ENCODE data around the gene SP4. TPM values are rescaled to one million over a fixed set of nuclear protein-coding genes. Genes with fewer than 3 reads are reported as not detected.

The SP4 gene
- total RNA-seq, 1 donor from 2014 or later = 13.2 TPM

DNA sequence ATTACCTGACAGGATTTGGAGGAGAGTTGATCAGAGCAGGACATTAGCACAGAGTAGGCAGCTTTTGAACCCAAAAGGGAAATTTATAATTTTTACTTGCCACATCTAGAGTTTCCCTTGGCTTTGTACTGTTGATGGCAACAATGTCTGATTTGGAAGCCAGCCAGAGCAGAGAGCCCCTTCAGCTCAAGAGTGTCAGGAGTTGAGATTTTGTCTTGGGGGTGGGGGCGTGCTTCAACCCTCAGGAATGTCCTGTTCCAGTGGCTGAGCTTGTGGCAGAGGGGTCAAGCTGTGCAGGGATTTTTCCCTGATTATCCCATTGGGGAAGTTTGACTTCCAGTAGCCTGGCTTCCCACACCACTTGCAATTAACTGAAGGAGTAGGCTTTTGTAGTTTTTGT lies 27.0 kb downstream of the SP4 start:
- TF ChIP-seq, protein P1, sequence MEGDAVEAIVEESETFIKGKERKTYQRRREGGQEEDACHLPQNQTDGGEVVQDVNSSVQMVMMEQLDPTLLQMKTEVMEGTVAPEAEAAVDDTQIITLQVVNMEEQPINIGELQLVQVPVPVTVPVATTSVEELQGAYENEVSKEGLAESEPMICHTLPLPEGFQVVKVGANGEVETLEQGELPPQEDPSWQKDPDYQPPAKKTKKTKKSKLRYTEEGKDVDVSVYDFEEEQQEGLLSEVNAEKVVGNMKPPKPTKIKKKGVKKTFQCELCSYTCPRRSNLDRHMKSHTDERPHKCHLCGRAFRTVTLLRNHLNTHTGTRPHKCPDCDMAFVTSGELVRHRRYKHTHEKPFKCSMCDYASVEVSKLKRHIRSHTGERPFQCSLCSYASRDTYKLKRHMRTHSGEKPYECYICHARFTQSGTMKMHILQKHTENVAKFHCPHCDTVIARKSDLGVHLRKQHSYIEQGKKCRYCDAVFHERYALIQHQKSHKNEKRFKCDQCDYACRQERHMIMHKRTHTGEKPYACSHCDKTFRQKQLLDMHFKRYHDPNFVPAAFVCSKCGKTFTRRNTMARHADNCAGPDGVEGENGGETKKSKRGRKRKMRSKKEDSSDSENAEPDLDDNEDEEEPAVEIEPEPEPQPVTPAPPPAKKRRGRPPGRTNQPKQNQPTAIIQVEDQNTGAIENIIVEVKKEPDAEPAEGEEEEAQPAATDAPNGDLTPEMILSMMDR (IDR thresholded peaks at IDR 0.05; ENCODE audit: partially characterized antibody, unreplicated experiment) = no peak
- Mint-ChIP-seq H3K9me3 (ENCODE audit: unreplicated experiment) (peaks cover 7% of the 10 kb centered on the region), H3K27me3 (ENCODE audit: unreplicated experiment) (peaks cover 4% of the 10 kb centered on the region), H3K4me1 (ENCODE audit: low read depth, unreplicated experiment) (no peaks in the 10 kb centered on the region), H3K27ac (ENCODE audit: unreplicated experiment) (no peak overlapping the region), H3K4me3 (ENCODE audit: unreplicated experiment) (no peak overlapping the region), H3K36me3 (ENCODE audit: unreplicated experiment) (peaks cover 37% of the 10 kb centered on the region)
- DNase-seq = no peak

DNA sequence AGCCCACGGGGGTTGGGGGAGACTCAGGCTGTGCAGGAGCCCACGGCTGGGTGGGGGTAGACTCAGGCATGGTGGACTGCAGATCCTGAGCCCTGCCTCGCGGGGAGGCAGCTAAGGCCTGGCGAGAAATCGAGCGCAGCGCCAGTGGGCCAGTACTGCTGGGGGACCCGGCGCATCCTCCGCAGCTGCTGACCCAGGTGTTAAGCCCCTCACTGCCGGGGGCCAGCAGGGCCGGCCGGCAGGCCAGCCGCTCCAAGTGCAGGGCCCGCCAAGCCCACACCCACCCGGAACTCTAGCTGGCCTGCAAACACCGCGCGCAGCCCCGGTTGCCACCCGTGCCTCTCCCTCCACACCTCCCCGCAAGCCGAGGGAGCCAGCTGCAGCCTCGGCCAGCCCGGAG lies 33.4 kb downstream of the SP4 start:
- H3K27me3 Mint-ChIP-seq (ENCODE audit: unreplicated experiment) = no peaks in the 10 kb centered on the region
- peaks cover 14% of the 10 kb centered on the region for H3K36me3 Mint-ChIP-seq (ENCODE audit: unreplicated experiment)
- TF ChIP-seq, protein P1 (IDR thresholded peaks at IDR 0.05; ENCODE audit: partially characterized antibody, unreplicated experiment) = no peak
- peaks cover 3% of the 10 kb centered on the region for H3K9me3 Mint-ChIP-seq (ENCODE audit: unreplicated experiment)
- DNase-seq = no peak
- no peak overlapping the region for H3K27ac Mint-ChIP-seq (ENCODE audit: unreplicated experiment)
- H3K4me1 Mint-ChIP-seq (ENCODE audit: low read depth, unreplicated experiment) = no peaks in the 10 kb centered on the region
- H3K4me3 Mint-ChIP-seq (ENCODE audit: unreplicated experiment) = no peak overlapping the region

DNA sequence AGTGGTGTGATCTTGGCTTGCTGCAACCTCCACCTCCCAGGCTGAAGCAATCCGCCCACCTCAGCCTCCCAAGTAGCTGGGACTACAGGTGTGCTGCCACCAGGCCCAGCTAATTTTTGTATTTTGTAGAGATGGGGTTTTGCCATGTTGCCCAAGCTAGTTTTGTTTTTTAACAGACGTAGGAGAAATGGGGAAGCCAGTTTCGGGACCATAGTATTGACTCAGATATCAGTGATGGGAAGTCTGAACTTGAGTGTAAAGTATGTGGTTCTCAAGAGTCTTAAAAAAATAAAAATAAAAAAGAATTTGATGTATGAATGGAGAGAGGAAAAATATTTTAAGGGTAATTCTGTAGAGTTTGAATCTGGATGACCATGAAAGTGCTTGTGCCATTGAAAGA lies 34.2 kb downstream of the SP4 start:
- DNase-seq = no peak
- H3K36me3 Mint-ChIP-seq (ENCODE audit: unreplicated experiment) = peaks cover 13% of the 10 kb centered on the region
- no peak overlapping the region for H3K4me3 Mint-ChIP-seq (ENCODE audit: unreplicated experiment)
- H3K4me1 Mint-ChIP-seq (ENCODE audit: low read depth, unreplicated experiment) = no peaks in the 10 kb centered on the region
- no peak overlapping the region for H3K27ac Mint-ChIP-seq (ENCODE audit: unreplicated experiment)
- no peaks in the 10 kb centered on the region for H3K27me3 Mint-ChIP-seq (ENCODE audit: unreplicated experiment)
- TF ChIP-seq, protein P1 (IDR thresholded peaks at IDR 0.05; ENCODE audit: partially characterized antibody, unreplicated experiment) = no peak
- peaks cover 1% of the 10 kb centered on the region for H3K9me3 Mint-ChIP-seq (ENCODE audit: unreplicated experiment)

DNA sequence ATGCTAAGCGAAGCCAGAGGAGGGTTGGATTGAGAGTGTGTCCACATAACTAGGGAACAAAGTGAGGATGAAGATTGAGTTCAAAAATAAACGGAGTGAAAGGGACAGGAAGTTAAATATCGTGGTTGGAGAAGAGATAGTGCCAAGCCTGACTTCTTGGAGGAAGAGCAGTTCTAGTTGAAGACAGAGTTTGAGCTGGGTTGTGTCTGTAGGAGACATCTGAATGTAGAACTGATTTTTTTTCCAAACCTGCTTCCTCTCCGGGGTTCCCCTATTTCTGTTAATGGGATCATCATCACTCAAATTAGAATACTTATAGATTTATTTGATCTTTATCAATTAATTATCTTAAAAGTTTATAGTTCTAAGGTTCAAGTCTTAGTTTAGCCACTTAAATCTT lies 35.6 kb downstream of the SP4 start:
- DNase-seq = no peak
- Mint-ChIP-seq H3K4me3 (ENCODE audit: unreplicated experiment) (no peak overlapping the region), H3K27me3 (ENCODE audit: unreplicated experiment) (no peaks in the 10 kb centered on the region), H3K36me3 (ENCODE audit: unreplicated experiment) (peaks cover 13% of the 10 kb centered on the region), H3K9me3 (ENCODE audit: unreplicated experiment) (peaks cover 1% of the 10 kb centered on the region), H3K4me1 (ENCODE audit: low read depth, unreplicated experiment) (no peaks in the 10 kb centered on the region), H3K27ac (ENCODE audit: unreplicated experiment) (no peak overlapping the region)
- TF ChIP-seq, protein P1 (IDR thresholded peaks at IDR 0.05; ENCODE audit: partially characterized antibody, unreplicated experiment) = no peak

DNA sequence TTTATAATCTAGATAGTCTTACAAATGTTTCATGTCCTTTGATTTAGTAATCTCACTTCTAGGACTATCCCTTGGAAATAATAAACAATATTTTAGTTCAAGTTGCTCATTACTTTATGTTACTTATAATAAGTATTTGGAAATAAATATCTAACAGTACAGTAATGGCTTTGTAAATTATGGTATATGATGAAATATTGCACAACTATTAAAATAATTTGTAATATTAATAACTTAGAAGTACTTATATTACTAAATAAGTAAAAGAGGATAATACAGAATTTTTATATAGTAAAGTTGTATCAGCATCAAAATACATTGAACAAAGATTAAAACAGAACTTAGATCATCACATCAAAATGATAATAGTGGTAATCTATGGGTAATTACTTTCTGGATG lies 41.1 kb downstream of the SP4 start:
- no peak for DNase-seq
- Mint-ChIP-seq H3K4me1 (ENCODE audit: low read depth, unreplicated experiment) (no peaks in the 10 kb centered on the region), H3K4me3 (ENCODE audit: unreplicated experiment) (no peak overlapping the region), H3K36me3 (ENCODE audit: unreplicated experiment) (no peaks in the 10 kb centered on the region), H3K27ac (ENCODE audit: unreplicated experiment) (no peak overlapping the region), H3K27me3 (ENCODE audit: unreplicated experiment) (no peaks in the 10 kb centered on the region), H3K9me3 (ENCODE audit: unreplicated experiment) (no peaks in the 10 kb centered on the region)
- TF ChIP-seq, protein P1 (IDR thresholded peaks at IDR 0.05; ENCODE audit: partially characterized antibody, unreplicated experiment) = no peak
